ENCODE data around the gene SMURF1.
"Not testable (repeated sequence)": the region's sequence is repeated elsewhere in the genome, so short reads cannot be mapped to it uniquely, and the experiment has no call there.

SMURF1 gene

GRCh38 chr7:99094401-99094800 is 49.5 kb downstream of the SMURF1 start:
- DNase-seq: no peak

DNA sequence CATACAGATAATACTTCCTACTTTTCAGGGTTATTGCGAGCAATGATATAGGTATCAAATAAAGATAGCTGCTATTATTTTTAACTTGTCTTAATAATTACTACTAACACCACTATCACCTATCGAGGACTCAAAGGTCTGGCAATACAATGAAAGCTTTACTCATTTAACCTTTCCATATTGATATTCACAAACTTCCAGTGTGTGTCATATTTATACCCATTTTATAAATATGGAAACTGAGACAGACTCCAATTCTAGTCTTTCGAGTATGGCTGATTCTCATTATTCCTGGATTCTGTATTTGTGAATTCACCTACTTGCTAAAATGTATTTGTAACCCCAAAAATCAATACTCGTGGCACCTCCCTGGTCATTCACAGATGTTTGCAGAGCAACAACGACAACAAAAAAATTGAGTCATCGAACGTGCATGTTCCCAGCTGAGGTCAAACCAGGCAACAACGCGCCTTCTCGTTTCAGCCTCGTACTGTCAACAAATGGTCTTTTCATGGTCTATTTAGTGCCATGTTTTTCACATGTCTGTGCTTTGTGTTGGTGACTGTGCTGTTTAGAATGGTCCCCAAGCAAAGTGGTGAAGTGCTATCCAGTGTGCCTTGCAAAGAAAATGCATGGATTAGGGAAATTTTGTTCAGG is 51.7 kb downstream of the SMURF1 start:
- DNase-seq: no peak

- no peak for DNase-seq
These were observed 53.0 kb downstream of the SMURF1 start for GRCh38 chr7:99090771-99091542.

GRCh38 chr7:99089914-99090629 is 53.8 kb downstream of the SMURF1 start:
- no peak for DNase-seq

DNA sequence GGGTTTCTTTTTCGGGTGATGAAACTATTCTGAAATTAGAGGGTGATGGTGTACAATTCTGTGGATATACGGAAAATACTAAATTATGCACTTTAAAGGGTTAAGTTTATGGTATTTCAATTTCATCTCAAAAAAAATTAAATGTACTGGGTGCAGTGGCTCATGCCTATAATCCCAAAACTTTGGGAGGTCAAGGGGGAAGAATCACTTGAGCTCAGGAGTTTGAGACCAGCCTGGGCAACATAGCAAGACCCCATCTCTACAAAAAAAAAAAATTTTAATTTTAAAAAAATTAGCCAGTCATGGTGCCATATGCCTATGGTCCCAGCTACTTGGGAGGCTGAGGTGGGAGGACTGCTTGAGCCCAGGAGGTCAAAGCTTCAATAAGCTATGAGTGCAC is 57.0 kb downstream of the SMURF1 start:
- no peak for DNase-seq

GRCh38 chr7:99086532-99086931 is 57.4 kb downstream of the SMURF1 start:
- DNase-seq: no peak

DNA sequence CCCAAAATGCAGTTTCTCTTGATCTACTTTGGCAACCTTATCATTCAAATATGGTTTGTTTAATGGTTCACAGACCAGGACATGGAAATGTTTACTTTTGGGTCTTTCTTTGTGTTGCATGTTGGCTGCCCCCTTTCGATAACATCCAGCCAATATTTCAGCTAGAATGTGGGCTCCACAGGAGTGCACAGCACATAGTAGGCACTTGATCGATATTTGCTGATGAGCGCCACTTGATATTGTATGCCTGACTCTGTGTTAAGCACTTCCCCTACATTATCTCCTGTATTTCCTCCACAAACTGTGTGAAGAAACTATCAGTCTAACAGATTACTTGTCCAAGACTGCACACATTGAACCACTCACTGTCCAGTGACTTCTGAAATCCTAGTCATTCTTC is 60.2 kb downstream of the SMURF1 start:
- no peak for DNase-seq

GRCh38 chr7:99083068-99083651 is 60.7 kb downstream of the SMURF1 start:
- DNase-seq: no peak

DNA sequence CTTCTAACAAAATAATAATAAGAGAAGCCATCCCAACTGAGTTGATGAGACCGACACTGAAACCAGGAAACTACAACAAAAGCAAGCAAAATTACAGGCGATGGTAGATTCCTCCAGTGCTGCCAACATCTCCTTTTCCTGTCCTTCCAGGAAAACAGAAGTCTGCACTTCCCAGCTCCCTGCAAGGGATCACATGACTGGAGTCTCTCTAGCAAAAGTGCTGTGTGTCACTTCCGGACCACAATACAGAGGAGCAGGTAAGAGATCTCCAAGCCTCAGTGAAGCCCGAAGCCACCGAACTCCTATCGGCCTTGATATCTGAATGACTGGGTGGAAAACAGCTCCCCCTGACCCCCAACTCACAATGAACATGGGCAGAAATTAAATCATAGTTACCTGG is 63.2 kb downstream of the SMURF1 start:
- no peak for DNase-seq

- no peak for DNase-seq
These were observed 64.8 kb downstream of the SMURF1 start for GRCh38 chr7:99079104-99079503.

- DNase-seq: no peak
These were observed 65.5 kb downstream of the SMURF1 start for GRCh38 chr7:99078416-99078815.

DNA sequence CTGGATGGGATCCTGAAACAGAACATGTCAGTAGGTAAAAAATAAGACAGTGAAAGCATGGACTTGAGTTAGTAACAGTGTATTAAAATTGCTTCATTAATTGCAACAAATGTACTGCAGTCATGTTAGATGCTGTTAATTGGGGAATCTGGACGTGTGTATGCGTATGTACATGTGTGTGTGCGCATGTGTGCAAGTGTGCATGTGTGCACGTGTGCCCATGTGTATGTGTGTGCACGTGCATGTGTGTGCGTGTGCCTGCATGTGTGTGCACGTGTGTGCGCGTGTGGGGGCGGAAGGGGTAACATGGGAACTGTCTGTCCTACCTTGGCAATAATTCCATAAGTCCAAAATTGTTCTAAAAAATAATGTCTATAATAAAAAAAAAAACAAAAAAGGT is 67.3 kb downstream of the SMURF1 start:
- no peak for DNase-seq

GRCh38 chr7:99073839-99074446 is 70.0 kb downstream of the SMURF1 start:
- no peak for DNase-seq

DNA sequence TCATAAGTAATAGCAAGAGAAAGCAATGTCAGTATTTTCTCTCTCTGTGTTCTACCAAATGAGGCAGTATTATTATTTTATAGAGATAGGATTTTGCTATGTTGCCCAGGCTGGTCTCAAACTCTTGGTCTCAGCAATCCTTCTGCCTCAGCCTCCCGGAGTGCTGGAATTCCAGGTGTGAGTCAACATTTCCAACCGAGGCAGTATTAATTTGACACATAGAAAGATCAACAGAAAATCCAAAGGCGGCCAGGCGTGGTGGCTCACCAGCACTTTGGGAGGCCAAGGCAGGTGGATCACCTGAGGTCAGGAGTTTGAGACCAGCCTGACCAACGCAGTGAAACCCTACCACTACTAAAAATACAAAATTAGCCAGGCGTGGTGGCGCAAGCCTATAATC is 71.8 kb downstream of the SMURF1 start:
- no peak for DNase-seq

DNA sequence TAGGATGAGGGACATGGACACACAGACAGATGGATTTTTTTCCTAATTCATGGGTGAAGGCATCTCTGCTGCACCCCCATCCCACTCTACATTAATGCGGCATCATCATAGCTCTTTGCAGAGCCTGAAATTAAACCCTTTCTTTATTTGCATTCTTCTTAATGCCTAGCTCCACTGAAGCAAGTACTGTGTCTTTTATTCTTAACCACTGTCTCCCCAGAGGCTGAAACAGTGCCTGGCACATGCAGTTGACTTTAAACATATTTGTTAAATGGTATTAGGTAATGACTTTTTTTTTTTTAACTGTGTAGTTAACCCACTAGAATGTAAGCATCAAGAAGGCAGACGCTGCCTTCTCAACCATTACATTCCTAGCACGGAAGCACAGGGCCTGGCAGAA is 73.5 kb downstream of the SMURF1 start:
- DNase-seq: no peak

DNA sequence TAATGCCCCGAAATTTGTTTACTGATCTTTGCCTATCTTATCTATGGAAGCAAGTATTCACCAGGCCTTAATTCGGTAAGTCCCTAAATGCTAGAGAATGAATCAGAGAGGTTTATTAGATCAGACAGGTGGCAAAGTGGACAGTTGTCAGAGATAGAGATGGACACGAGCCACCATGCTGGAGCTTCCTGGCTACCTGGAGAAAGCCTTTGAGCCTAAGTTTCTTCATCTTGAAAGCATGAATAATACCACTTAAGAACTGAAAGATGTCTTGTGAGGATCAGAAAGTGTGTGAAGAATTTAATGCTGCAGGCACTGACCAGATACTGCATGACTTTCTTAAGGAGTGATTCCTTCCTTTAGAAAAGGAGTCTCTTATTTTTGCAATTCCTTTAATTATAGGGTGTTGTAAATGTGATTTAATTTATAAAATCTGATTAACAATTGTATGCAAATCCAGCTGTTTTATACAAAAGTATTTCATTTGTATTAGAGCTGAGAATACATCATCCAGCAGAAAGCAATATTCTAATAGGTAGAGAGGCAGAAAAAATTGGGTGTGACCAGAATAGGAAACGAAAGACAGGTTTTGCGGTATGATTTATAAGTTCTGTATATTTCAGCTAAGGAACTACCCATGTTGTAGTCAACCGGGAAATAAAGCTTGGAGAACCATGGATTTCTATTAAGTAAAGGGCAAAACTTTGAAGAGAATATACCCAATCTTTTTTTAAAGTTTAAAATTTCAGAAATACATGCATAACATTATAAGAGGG is 82.7 kb downstream of the SMURF1 start:
- no peak for DNase-seq

DNA sequence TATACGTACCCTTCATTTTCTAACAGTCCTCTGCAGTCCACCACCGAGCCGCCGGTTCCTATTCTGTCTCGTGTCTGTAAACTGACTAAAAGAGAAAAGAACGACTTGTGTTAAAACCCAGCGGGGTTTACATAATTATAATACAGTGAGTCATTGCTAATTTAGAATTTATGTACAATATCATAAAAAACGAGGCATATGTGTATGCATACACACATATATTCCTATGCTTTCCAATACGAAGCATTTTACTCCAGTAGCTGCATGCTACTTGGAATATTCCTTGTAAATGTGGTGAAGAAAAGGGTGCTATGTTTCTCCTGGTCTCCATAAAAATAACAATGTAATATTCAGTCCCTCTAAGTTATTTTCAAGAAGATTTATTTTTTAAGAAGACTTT is 89.1 kb downstream of the SMURF1 start:
- no peak for DNase-seq

DNA sequence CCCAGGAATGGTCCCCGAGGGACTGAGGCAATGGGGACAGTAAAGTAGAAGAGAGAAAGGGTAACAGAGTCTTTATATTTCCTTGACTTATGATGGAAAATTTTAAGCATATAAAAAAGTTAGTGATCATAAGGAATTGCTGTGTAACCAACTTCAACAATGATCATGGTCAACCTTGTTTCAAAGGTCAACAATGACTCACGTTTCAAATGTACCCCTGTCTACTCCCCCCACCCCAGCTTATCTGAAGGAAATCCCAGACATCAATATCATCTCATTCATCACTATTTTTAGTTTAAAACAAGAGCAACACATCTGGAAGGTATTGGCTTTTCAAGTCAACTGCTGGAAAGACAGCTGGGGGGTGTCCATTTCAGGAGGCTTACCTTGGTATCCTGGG is 92.9 kb downstream of the SMURF1 start:
- DNase-seq: no peak

DNA sequence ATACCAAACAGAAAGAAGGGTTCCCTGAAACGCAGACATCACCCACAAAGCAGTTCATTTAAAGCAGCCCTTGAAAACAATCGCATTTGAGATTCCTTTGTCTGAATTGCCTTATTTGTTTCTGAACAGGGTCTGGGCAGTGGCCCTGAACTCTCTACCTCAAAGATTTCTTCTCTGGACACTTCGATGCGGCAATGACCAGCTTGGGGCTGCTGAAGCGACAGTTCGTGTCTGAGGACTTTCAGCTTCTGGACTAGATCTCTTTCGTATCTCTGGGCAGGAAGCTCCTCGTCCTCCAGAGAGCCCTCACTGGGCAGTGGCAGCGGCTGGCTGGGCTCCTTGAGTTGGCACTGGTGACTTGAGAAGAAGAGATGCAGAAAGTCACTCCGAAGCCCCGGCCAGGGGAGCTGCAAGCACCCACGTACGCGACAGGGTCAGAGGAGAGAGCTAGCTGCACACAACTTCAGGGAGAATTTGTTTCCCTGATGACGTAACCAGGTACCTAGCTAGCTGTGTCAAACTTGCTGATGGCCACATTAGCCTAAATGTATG is 96.3 kb downstream of the SMURF1 start:
- no peak for DNase-seq

- DNase-seq: no peak
These were observed 97.2 kb downstream of the SMURF1 start for GRCh38 chr7:99046722-99047121.

- DNase-seq: not testable (repeated sequence)
These were observed 97.6 kb downstream of the SMURF1 start for GRCh38 chr7:99046262-99046661.

GRCh38 chr7:99044858-99045257 is 99.0 kb downstream of the SMURF1 start:
- DNase-seq: not testable (repeated sequence)

Measured in CD4-positive, alpha-beta T cell treated with Interleukin-12 subunit alpha and Interleukin-12 subunit beta, for 1 hour (primary cell).